ENCODE data around the gene JADE2.

DNA sequence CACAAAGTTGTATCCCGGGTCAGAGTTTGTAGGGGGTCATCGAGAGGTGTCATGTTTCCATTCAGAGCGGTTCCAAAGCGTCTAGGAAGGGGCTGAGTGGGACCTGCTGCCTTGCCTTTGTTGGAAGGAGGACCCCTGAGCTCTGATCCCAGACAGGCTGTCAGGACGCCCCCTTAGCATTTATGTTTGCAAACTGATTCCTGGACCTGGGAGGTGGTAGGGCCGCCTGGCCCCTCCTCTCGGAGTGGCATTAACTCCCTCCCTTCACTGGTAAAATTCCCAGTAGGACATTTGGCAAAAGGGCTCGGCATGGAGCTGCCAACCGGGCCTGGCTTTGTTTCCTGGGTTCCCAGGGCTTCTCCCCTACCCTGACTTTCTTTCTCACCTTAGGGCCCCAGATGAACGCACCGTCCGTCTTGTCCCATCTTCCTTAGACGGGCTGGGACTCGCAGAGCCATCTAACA is 2.5 kb downstream of the JADE2 start:
- TF ChIP-seq, protein P1, sequence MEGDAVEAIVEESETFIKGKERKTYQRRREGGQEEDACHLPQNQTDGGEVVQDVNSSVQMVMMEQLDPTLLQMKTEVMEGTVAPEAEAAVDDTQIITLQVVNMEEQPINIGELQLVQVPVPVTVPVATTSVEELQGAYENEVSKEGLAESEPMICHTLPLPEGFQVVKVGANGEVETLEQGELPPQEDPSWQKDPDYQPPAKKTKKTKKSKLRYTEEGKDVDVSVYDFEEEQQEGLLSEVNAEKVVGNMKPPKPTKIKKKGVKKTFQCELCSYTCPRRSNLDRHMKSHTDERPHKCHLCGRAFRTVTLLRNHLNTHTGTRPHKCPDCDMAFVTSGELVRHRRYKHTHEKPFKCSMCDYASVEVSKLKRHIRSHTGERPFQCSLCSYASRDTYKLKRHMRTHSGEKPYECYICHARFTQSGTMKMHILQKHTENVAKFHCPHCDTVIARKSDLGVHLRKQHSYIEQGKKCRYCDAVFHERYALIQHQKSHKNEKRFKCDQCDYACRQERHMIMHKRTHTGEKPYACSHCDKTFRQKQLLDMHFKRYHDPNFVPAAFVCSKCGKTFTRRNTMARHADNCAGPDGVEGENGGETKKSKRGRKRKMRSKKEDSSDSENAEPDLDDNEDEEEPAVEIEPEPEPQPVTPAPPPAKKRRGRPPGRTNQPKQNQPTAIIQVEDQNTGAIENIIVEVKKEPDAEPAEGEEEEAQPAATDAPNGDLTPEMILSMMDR (conservative IDR thresholded peaks at IDR 0.05; ENCODE audit: low read depth, low read length), result no peak
- no peak for TF ChIP-seq EZH2 (IDR thresholded peaks at IDR 0.05; ENCODE audit: borderline replicate concordance, low read depth, low read length, poor library complexity, severe bottlenecking)

Data from A673 (cell line).